Smooth muscle cell (in vitro differentiated cells): ENCODE measurements around the gene ARHGAP12. TPM values are rescaled to one million over a fixed set of nuclear protein-coding genes. Genes with fewer than 3 reads are reported as not detected.

Source experiments
- DNase-seq: peaks from one replicate; lab custom pipeline; 2025; ENCODE audit not compliant: unreplicated experiment; lab: John Stamatoyannopoulos, UW
- H2AFZ ChIP-seq: fragments of 200-600 bp; sonication (generic); 2 replicates; pipeline ENCODE4 v1.6.0; 2016; ENCODE audit warnings: antibody characterized with exemption, low read depth, mild to moderate bottlenecking
- H3F3A ChIP-seq: fragments of 200-600 bp; sonication (generic); 2 replicates; pipeline ENCODE4 v1.6.0; 2017; ENCODE audit warnings: antibody characterized with exemption, low read depth
- H3K27ac ChIP-seq: fragments of 200-600 bp; sonication (generic); 2 replicates; pipeline ENCODE4 v1.5.1; 2016; ENCODE audit warnings: low read depth, mild to moderate bottlenecking
- H3K27me3 ChIP-seq: fragments of 200-600 bp; sonication (generic); 2 replicates; pipeline ENCODE4 v1.6.1; 2016; ENCODE audit warnings: low read depth, mild to moderate bottlenecking
- H3K36me3 ChIP-seq: fragments of 200-600 bp; sonication (generic); 2 replicates; pipeline ENCODE4 v1.5.1; 2016; ENCODE audit warnings: low read depth
- H3K4me1 ChIP-seq: fragments of 200-600 bp; sonication (generic); 2 replicates; pipeline ENCODE4 v1.5.1; 2016; ENCODE audit warnings: low read depth
- H3K4me2 ChIP-seq: fragments of 200-600 bp; sonication (generic); 2 replicates; pipeline ENCODE4 v1.6.0; 2016; ENCODE audit warnings: mild to moderate bottlenecking
- H3K4me3 ChIP-seq: fragments of 200-600 bp; sonication (generic); 2 replicates; pipeline ENCODE4 v1.5.1; 2016; ENCODE audit warnings: mild to moderate bottlenecking
- H3K79me2 ChIP-seq: fragments of 200-600 bp; sonication (generic); 2 replicates; pipeline ENCODE4 v1.6.0; 2016; ENCODE audit warnings: low read depth, mild to moderate bottlenecking
- H3K9ac ChIP-seq: fragments of 200-600 bp; sonication (generic); 2 replicates; pipeline ENCODE4 v1.6.0; 2016; ENCODE audit warnings: low read depth
- H3K9me3 ChIP-seq: fragments of 200-600 bp; sonication (generic); replicated peaks from 2 replicates; pipeline ENCODE4 v1.5.1; 2016; ENCODE audit warnings: low read depth
- H4K20me1 ChIP-seq: fragments of 200-600 bp; sonication (generic); 2 replicates; pipeline ENCODE4 v1.6.0; 2016; ENCODE audit warnings: low read depth
- CTCF ChIP-seq: fragments of 200-600 bp; sonication (generic); IDR thresholded peaks from 2 replicates; pipeline ENCODE4 v1.5.1; 2017; ENCODE audit warnings: borderline replicate concordance, mild to moderate bottlenecking, antibody characterized with exemption; ENCODE audit not compliant: insufficient read depth, poor library complexity, severe bottlenecking
- WGBS: methylation state at CpG from one replicate; pipeline ENCODE4 v1.1.7; 2016; ENCODE audit warnings: low lambda C conversion rate; 5-methylcytosine and 5-hydroxymethylcytosine counted together
- polyA plus RNA-seq: library from polyadenylated mRNA; unstranded; fragments of >200 nt; fragmentation: Nextera tagmentation; extraction: Ambion mirVana; gene quantifications from 2 replicates; pipeline ENCODE4 v1.2.1, GENCODE V29; 2016
- total RNA-seq: library from RNA; depleted of rRNA; stranded (reverse); fragments of >200 nt; gene quantifications from 2 replicates; pipeline ENCODE4 v1.2.3, GENCODE V29; 2014

ARHGAP12 gene
- total and polyA plus RNA-seq, 2 experiments from 2014 or later, result 14.5 to 46.2 TPM

- Histone ChIP-seq H3K4me3 (no peak overlapping the region), H3K36me3 (no peaks in the 10 kb centered on the region), H3K4me2 (no peak overlapping the region), H3K9me3 (no peaks in the 10 kb centered on the region), H2AFZ (no peak overlapping the region), H3F3A (no peaks in the 10 kb centered on the region), H4K20me1 (peaks cover 65% of the 10 kb centered on the region), H3K27ac (no peak overlapping the region), H3K9ac (no peak overlapping the region), H3K27me3 (no peaks in the 10 kb centered on the region), H3K4me1 (peaks cover 9% of the 10 kb centered on the region), H3K79me2 (peaks cover 54% of the 10 kb centered on the region)
- TF ChIP-seq CTCF, result no peak
- DNase-seq, result no peak
- WGBS, result 76% methylated on average over 1 of the region's 1 CpG
Observed at GRCh38 chr10:31888442-31888841, 40.2 kb downstream of the ARHGAP12 start.

GRCh38 chr10:31887850-31888249 lies 40.8 kb downstream of the ARHGAP12 start:
- TF ChIP-seq CTCF, result no peak
- WGBS, result 93% methylated on average over 7 of the region's 7 CpGs
- H3K79me2 ChIP-seq, result peaks cover 54% of the 10 kb centered on the region

GRCh38 chr10:31886885-31887284 lies 41.7 kb downstream of the ARHGAP12 start:
- Histone ChIP-seq H3K4me1 (peaks cover 9% of the 10 kb centered on the region), H3F3A (no peaks in the 10 kb centered on the region), H3K9ac (no peak overlapping the region), H3K79me2 (peaks cover 57% of the 10 kb centered on the region), H2AFZ (no peak overlapping the region), H3K9me3 (no peaks in the 10 kb centered on the region), H3K4me3 (no peak overlapping the region), H3K36me3 (no peaks in the 10 kb centered on the region), H3K27ac (no peak overlapping the region), H3K4me2 (no peak overlapping the region), H4K20me1 (peaks cover 68% of the 10 kb centered on the region), H3K27me3 (no peaks in the 10 kb centered on the region)
- no peak for TF ChIP-seq CTCF
- no peak for DNase-seq
- 65% methylated on average over 1 of the region's 1 CpG for WGBS

More at GRCh38 chr10:31887850-31888249, 40.8 kb downstream of the ARHGAP12 start:
- Histone ChIP-seq H3K36me3 (no peaks in the 10 kb centered on the region), H3K27me3 (no peaks in the 10 kb centered on the region), H3K4me2 (no peak overlapping the region), H3K9ac (no peak overlapping the region), H4K20me1 (peaks cover 70% of the 10 kb centered on the region), H3K4me1 (peaks cover 9% of the 10 kb centered on the region), H3K4me3 (no peak overlapping the region), H3K27ac (no peak overlapping the region), H2AFZ (no peak overlapping the region), H3K9me3 (no peaks in the 10 kb centered on the region), H3F3A (no peaks in the 10 kb centered on the region)
- no peak for DNase-seq

- Histone ChIP-seq H3K79me2 (peaks cover 54% of the 10 kb centered on the region), H3K27ac (no peak overlapping the region)
- no peak for DNase-seq
Observed at GRCh38 chr10:31885971-31886370, 42.7 kb downstream of the ARHGAP12 start.

More at GRCh38 chr10:31885971-31886370, 42.7 kb downstream of the ARHGAP12 start:
- peaks cover 69% of the 10 kb centered on the region for H4K20me1 ChIP-seq
- H3K4me2 ChIP-seq, result no peak overlapping the region
- H3K9ac ChIP-seq, result no peak overlapping the region
- H3F3A ChIP-seq, result no peaks in the 10 kb centered on the region
- H3K27me3 ChIP-seq, result no peaks in the 10 kb centered on the region
- H3K4me1 ChIP-seq, result peaks cover 7% of the 10 kb centered on the region
- no peak for TF ChIP-seq CTCF
- H2AFZ ChIP-seq, result no peak overlapping the region
- H3K9me3 ChIP-seq, result no peaks in the 10 kb centered on the region
- H3K36me3 ChIP-seq, result no peaks in the 10 kb centered on the region
- H3K4me3 ChIP-seq, result no peak overlapping the region
